K562 (cell line): ENCODE results near the gene PSMB10. TPM values are rescaled to one million over a fixed set of nuclear protein-coding genes. Genes with fewer than 3 reads are reported as not detected.

Experiments used
- DIDO1 ChIP-seq: fragments of 450-650 bp; IDR thresholded peaks from 2 replicates; pipeline ENCODE4 v1.6.1; 2016; ENCODE audit warnings: low read depth, missing biosample characterization, missing genetic modification characterization
- GABPA ChIP-seq: fragments of 200-800 bp; sonication (Bioruptor generic); conservative IDR thresholded peaks from 2 replicates; pipeline ENCODE4 v1.6.1; 2016; ENCODE audit warnings: low read depth, missing genetic modification characterization, missing compliant biosample characterization
- MGA ChIP-seq: fragments of 450-650 bp; IDR thresholded peaks from 2 replicates; pipeline ENCODE4 v1.6.1; 2016; ENCODE audit warnings: mild to moderate bottlenecking, moderate library complexity
- OTX1 ChIP-seq: fragments of 450-650 bp; formaldehyde crosslinking; IDR thresholded peaks from 2 replicates; pipeline ENCODE4 v1.4.0; 2022; ENCODE audit warnings: mild to moderate bottlenecking
- PML ChIP-seq: IDR thresholded peaks from 2 replicates; pipeline ENCODE4 v1.6.1; 2012; ENCODE audit warnings: low read length, inconsistent platforms
- PTBP1 ChIP-seq: fragments of 200-400 bp; formaldehyde crosslinking; IDR thresholded peaks from 2 replicates; pipeline ENCODE4 v1.6.1; 2017; ENCODE audit warnings: low read depth, low read length
- SIX5 ChIP-seq, 2 experiments: IDR thresholded peaks; 2 replicates each; pipeline ENCODE4 v1.6.1; 2011; ENCODE audit warnings: low read length in 2 of 2, borderline replicate concordance in 1 of 2, low read depth in 1 of 2, mild to moderate bottlenecking in 1 of 2, moderate library complexity in 1 of 2; ENCODE audit not compliant: insufficient read depth in 1 of 2
- SRSF1 ChIP-seq: fragments of 200-400 bp; formaldehyde crosslinking; IDR thresholded peaks from 2 replicates; pipeline ENCODE4 v1.6.1; 2017; ENCODE audit warnings: mild to moderate bottlenecking, low read depth, low read length, moderate library complexity
- ZBTB33 ChIP-seq: sonication (generic); formaldehyde crosslinking; IDR thresholded peaks from 2 replicates; pipeline ENCODE4 v1.8.1; 2023; ENCODE audit warnings: mild to moderate bottlenecking, missing genetic modification reagents
- ZNF140 ChIP-seq: fragments of 250-450 bp; sonication (Bioruptor Pico); IDR thresholded peaks from 2 replicates; pipeline ENCODE4 v1.8.0; 2021; ENCODE audit warnings: moderate library complexity, mild to moderate bottlenecking, inconsistent platforms
- ZNF24 ChIP-seq: fragments of 450-650 bp; IDR thresholded peaks from 2 replicates; pipeline ENCODE4 v1.6.1; 2016
- ZNF274 ChIP-seq: IDR thresholded peaks from 2 replicates; pipeline ENCODE4 v1.6.1; 2011; ENCODE audit warnings: low read depth, mild to moderate bottlenecking, low read length, moderate library complexity, borderline replicate concordance
- ZNF277 ChIP-seq: fragments of 250-450 bp; sonication (Bioruptor Pico); IDR thresholded peaks from 2 replicates; pipeline ENCODE4 v1.8.0; 2022; ENCODE audit warnings: inconsistent platforms, mild to moderate bottlenecking, moderate library complexity, borderline replicate concordance
- polyA plus RNA-seq, 8 experiments: library from polyadenylated mRNA; depleted of rRNA in 4 of 8; stranded (reverse) in 5 of 8; unstranded in 3 of 8; fragments of >200 nt; fragmentation: Nextera tagmentation in 2 of 8; fragmentation: Illumina TruSeq in 1 of 8; extraction: Ambion mirVana in 2 of 8; extraction: Trizol in 1 of 8; gene quantifications; 2 replicates each; pipeline versions ENCODE4 v1.2.1 to v1.2.3, GENCODE V29; 2011 to 2014; ENCODE audit warnings: inconsistent platforms in 1 of 8, missing spikeins in 1 of 8
- total RNA-seq, 7 experiments: library from RNA; depleted of rRNA in 6 of 7; stranded (reverse); fragments of >200 nt in 6 of 7; fragmentation: Illumina TruSeq in 2 of 7; extraction: Trizol in 2 of 7; gene quantifications; 2 replicates each; pipeline versions ENCODE4 v1.2.1 to v1.2.3, GENCODE V29; 2011 to 2021; ENCODE audit warnings: low replicate concordance in 1 of 7

Gene PSMB10
- total and polyA plus RNA-seq, 9 of the 15 experiments (the other 6 are each of a cell fraction or from before 2014, with no cell fraction given): 11.7 to 105 (median 51.0) TPM

- peak; percentile 80; the same call in 1 of the 2 replicates for TF ChIP-seq MGA
- TF ChIP-seq PML: peak; percentile 82
- peak; percentile 94 for TF ChIP-seq GABPA (tag)
- TF ChIP-seq SRSF1: no peak
- TF ChIP-seq ZNF140 (CRISPR knock-in tag): no peak
- no peak for TF ChIP-seq PTBP1
- TF ChIP-seq SIX5 (IDR thresholded peaks at IDR 0.05; ENCODE audit: borderline replicate concordance in 1 of 2, insufficient read depth in 1 of 2, low read depth in 1 of 2, low read length in 2 of 2): no peak
- TF ChIP-seq DIDO1: no peak
- peak; percentile 77 for TF ChIP-seq OTX1
- TF ChIP-seq ZNF24: no peak
- TF ChIP-seq ZNF274: no peak
- TF ChIP-seq ZNF277 (CRISPR knock-in tag): no peak
- TF ChIP-seq ZBTB33 (CRISPR knock-in tag): 0 out of 2 replicates have a peak, but pooled peaks have one; percentile 19
Measured at GRCh38 chr16:67935402-67936123, 1.1 kb downstream of the PSMB10 start (continued).
